NCI-H345 (cell line): Measurements from ENCODE around the gene NEAT1.

Experiments used
- DNase-seq: peaks from one replicate; lab custom pipeline; 2025; lab: John Stamatoyannopoulos, UW

The NEAT1 gene

GRCh38 chr11:65421794-65422632, 585 bp upstream of the NEAT1 start:
- DNase-seq: no peak

GRCh38 chr11:65423516-65424204, 1.1 kb downstream of the NEAT1 start:
- no peak for DNase-seq

GRCh38 chr11:65424205-65425104, 1.9 kb downstream of the NEAT1 start:
- no peak for DNase-seq

GRCh38 chr11:65425105-65425970, 2.7 kb downstream of the NEAT1 start:
- DNase-seq: no peak

- no peak for DNase-seq
These were observed 3.6 kb downstream of the NEAT1 start for GRCh38 chr11:65425971-65426838.

- no peak for DNase-seq
These were observed 4.5 kb downstream of the NEAT1 start for GRCh38 chr11:65426839-65427690.

GRCh38 chr11:65427691-65428577, 5.3 kb downstream of the NEAT1 start:
- no peak for DNase-seq

GRCh38 chr11:65428578-65429067, 6.0 kb downstream of the NEAT1 start:
- no peak for DNase-seq

- DNase-seq: no peak
These were observed 6.6 kb downstream of the NEAT1 start for GRCh38 chr11:65429068-65429681.

- DNase-seq: no peak
These were observed 7.3 kb downstream of the NEAT1 start for GRCh38 chr11:65429724-65430405.

- DNase-seq: no peak
These were observed 8.0 kb downstream of the NEAT1 start for GRCh38 chr11:65430406-65431217.

- DNase-seq: no peak
These were observed 9.0 kb downstream of the NEAT1 start for GRCh38 chr11:65431451-65432099.

GRCh38 chr11:65432100-65432650, 9.6 kb downstream of the NEAT1 start:
- DNase-seq: no peak

GRCh38 chr11:65432686-65433582, 10.3 kb downstream of the NEAT1 start:
- DNase-seq: peak; percentile 51
